Measurements from ENCODE around the gene APPL2. TPM values are rescaled to one million over a fixed set of nuclear protein-coding genes. Genes with fewer than 3 reads are reported as not detected.
"Not testable (repeated sequence)": the region's sequence is repeated elsewhere in the genome, so short reads cannot be mapped to it uniquely, and the experiment has no call there.

The APPL2 gene
- total RNA-seq, 1 experiment from 2014 or later = 29.0 TPM

- no peak for DNase-seq (ENCODE audit: low read depth)
Measured at GRCh38 chr12:105192624-105193225, 43.2 kb downstream of the APPL2 start.

GRCh38 chr12:105190530-105190929 lies 45.4 kb downstream of the APPL2 start:
- no peak for DNase-seq (ENCODE audit: low read depth)

- DNase-seq (ENCODE audit: low read depth) = no peak
Measured at GRCh38 chr12:105189293-105189692, 46.7 kb downstream of the APPL2 start.

- DNase-seq (ENCODE audit: low read depth) = not testable (repeated sequence)
Measured at GRCh38 chr12:105183976-105184375, 52.0 kb downstream of the APPL2 start.

- DNase-seq (ENCODE audit: low read depth) = not testable (repeated sequence)
Measured at GRCh38 chr12:105183406-105183805, 52.6 kb downstream of the APPL2 start.

- not testable (repeated sequence) for DNase-seq (ENCODE audit: low read depth)
Measured at GRCh38 chr12:105179114-105179513, 56.9 kb downstream of the APPL2 start.

GRCh38 chr12:105177208-105177607 lies 58.8 kb downstream of the APPL2 start:
- DNase-seq (ENCODE audit: low read depth) = no peak

- DNase-seq (ENCODE audit: low read depth) = no peak
Measured at GRCh38 chr12:105175397-105175990, 60.5 kb downstream of the APPL2 start.

- no peak for DNase-seq (ENCODE audit: low read depth)
Measured at GRCh38 chr12:105171691-105172436, 64.1 kb downstream of the APPL2 start.

GRCh38 chr12:105170139-105170538 lies 65.8 kb downstream of the APPL2 start:
- DNase-seq (ENCODE audit: low read depth) = no peak

GRCh38 chr12:105168006-105168405 lies 68.0 kb downstream of the APPL2 start:
- DNase-seq (ENCODE audit: low read depth) = no peak

GRCh38 chr12:105167346-105167745 lies 68.6 kb downstream of the APPL2 start:
- DNase-seq (ENCODE audit: low read depth) = no peak

- DNase-seq (ENCODE audit: low read depth) = no peak
Measured at GRCh38 chr12:105166736-105167135, 69.2 kb downstream of the APPL2 start.

- DNase-seq (ENCODE audit: low read depth) = no peak
Measured at GRCh38 chr12:105164068-105164467, 71.9 kb downstream of the APPL2 start.

GRCh38 chr12:105162174-105162573 lies 73.8 kb downstream of the APPL2 start:
- no peak for DNase-seq (ENCODE audit: low read depth)

- no peak for DNase-seq (ENCODE audit: low read depth)
Measured at GRCh38 chr12:105158876-105159275, 77.1 kb downstream of the APPL2 start.

- DNase-seq (ENCODE audit: low read depth) = no peak
Measured at GRCh38 chr12:105157606-105158005, 78.4 kb downstream of the APPL2 start.

GRCh38 chr12:105156260-105156659 lies 79.7 kb downstream of the APPL2 start:
- DNase-seq (ENCODE audit: low read depth) = no peak

- no peak for DNase-seq (ENCODE audit: low read depth)
Measured at GRCh38 chr12:105142259-105142658, 93.7 kb downstream of the APPL2 start.

- no peak for DNase-seq (ENCODE audit: low read depth)
Measured at GRCh38 chr12:105141320-105141922, 94.6 kb downstream of the APPL2 start.

- DNase-seq (ENCODE audit: low read depth) = no peak
Measured at GRCh38 chr12:105138248-105138647, 97.7 kb downstream of the APPL2 start.

All from Daoy (cell line).